HUDEP-2 (cell line): ENCODE measurements around the gene SLC25A10.

Source experiments
- DNase-seq, 76 experiments: peaks; one replicate each; lab custom pipeline; 2025; ENCODE audit not compliant: unreplicated experiment in 76 of 76; lab: John Stamatoyannopoulos, UW

The SLC25A10 gene

DNA sequence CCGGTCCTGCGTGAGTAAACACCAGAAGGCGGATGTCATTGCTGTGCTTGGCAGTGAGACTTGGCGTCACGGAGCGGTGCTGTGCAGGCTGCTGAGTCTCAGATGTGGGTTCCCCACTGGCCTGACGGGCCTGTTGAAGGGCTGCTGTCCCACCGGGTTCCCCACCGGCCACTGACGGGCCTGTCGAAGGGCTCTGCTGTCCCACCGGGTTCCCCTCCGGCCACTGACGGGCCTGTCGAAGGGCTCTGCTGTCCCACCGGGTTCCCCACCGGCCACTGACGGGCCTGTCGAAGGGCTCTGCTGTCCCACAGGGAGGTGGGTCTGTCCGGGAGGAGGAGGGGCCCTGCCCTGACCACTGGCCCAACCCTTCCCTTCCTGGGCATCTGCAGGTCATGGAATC lies 25.5 kb upstream of the SLC25A10 start:
- no peak for DNase-seq

GRCh38 chr17:81687770-81688541 lies 24.1 kb upstream of the SLC25A10 start:
- no peak for DNase-seq

DNA sequence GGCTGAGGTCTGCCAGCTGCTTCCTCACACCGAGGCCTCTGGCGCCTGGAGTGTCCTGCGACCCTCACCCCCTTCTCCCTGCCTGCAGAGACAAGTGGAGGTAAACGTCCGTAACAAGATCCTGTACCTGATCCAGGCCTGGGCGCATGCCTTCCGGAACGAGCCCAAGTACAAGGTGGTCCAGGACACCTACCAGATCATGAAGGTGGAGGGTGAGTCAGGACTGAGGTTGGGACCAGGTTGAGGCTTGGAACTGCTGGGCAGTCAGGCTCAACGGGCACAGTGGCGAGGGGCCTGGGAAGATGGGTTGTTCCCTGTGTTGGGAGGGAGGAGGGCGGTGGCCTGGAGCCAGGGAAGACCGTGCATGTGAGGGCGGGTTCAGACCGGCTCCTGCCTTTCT lies 23.5 kb upstream of the SLC25A10 start:
- no peak for DNase-seq

GRCh38 chr17:81690066-81690465 lies 22.0 kb upstream of the SLC25A10 start:
- DNase-seq, result no peak

- DNase-seq, result no peak
Measured at GRCh38 chr17:81690549-81690948, 21.5 kb upstream of the SLC25A10 start.

GRCh38 chr17:81691196-81691595 lies 20.9 kb upstream of the SLC25A10 start:
- DNase-seq, result no peak

DNA sequence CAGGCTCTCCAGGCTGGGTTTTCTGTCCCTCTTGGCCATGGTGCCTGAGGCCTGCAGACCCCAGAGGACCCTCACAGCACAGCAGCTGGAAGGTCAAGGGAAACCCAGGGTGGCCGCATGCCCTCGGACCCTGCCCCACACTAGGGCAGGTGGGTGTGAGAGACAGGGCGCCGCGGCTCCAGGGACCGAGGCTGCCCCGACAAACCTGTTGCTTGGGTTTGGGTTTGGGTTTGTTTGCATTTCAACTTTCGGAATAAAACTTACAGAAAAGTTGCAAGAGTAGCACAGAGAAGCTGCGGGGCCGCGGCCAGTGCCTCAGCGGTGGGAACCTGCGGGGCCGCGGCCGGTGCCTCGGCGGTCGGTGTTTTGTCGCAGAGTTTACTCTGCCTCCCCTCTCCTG lies 20.5 kb upstream of the SLC25A10 start:
- DNase-seq, result no peak

GRCh38 chr17:81693509-81694210 lies 18.4 kb upstream of the SLC25A10 start:
- DNase-seq, result no peak

DNA sequence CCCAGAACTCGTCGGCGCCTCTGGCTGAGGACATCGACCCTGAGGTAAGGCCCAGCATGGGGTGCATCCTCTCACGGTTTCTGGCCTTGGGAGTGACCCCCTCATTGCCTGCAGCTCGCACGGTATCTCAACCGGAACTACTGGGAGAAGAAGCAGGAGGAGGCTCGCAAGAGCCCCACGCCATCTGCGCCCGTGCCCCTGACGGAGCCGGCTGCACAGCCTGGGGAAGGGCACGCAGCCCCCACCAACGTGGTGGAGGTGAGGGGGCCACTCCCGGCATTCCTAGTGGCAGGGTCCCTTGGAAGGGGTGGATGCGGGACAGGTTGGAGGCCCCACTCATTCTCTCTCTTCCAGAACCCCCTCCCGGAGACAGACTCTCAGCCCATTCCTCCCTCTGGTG lies 17.3 kb upstream of the SLC25A10 start:
- no peak for DNase-seq

- no peak for DNase-seq
Measured at GRCh38 chr17:81695211-81695610, 16.9 kb upstream of the SLC25A10 start.

GRCh38 chr17:81695801-81696200 lies 16.3 kb upstream of the SLC25A10 start:
- no peak for DNase-seq

GRCh38 chr17:81696218-81696941 lies 15.7 kb upstream of the SLC25A10 start:
- DNase-seq, result no peak

DNA sequence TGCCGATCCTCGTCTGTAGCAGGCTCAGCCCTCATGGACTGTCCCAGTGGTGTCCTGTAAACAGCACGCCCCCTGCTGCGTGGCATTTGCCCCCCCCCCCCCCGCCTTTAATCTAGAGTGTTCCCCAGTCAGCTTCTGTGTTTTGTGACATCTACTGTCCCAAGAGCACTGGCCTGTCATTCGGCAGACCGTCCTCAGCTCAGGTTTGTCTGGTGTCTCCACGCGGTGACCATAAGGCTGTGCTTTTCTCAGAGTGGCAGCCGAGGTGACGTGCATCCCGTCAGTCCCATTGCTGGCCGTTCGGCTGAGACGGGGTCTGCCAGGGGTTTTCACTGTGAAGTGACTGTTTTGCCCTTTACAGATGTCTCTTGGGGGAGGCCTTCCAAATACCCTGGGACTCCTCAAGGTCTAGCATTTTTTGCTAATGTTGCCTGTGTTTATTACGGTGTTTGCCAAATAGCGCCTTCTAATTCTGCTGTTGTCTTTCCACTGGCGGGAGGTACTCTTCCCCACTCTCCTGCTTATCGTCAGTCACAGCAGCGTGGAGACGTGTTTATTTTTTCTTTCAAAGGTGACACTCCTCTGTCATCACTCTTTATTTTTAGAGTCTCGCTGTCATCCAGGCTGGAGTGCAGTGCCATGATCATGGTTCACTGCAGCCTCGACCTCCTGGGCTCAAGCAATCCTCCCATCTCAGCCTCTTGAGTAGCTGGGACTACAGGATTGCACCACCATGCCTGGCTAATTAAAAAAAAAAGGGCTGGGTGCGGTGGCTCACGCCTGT lies 14.6 kb upstream of the SLC25A10 start:
- no peak for DNase-seq

DNA sequence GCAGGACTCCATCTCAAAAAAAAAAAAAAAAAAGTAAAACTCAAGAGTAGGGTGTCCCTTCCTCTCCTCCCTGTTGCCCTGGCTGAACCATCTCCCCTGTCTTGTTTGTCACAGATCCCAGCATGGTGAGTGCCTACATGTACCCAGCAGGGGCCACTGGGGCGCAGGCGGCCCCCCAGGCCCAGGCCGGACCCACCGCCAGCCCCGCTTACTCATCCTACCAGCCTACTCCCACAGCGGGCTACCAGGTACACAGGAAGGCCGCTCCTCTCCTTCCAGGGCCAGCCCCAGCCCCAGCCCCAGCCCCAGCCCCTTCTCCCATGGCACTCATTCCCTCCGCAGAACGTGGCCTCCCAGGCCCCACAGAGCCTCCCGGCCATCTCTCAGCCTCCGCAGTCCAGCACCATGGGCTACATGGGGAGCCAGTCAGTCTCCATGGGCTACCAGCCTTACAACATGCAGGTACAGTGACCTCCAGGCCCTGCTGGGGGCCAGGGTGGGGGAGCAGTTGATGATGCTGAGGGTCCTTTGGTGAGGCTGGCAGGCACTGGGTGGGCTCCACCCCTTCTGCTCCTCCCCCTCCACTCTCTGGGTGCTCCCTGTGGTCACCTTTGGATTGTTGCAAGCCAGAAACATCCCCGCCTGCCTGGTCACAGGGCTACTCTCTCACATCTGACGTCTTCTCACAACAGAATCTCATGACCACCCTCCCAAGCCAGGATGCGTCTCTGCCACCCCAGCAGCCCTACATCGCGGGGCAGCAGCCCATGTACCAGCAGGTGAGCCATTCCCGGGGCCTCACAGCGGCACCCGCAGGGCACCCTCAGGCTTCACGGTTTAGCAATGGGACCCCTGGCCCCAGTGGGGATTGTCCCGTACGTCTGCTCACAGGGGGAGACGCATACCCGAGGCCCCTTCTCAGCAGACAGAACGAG lies 11.5 kb upstream of the SLC25A10 start:
- DNase-seq, result no peak

DNA sequence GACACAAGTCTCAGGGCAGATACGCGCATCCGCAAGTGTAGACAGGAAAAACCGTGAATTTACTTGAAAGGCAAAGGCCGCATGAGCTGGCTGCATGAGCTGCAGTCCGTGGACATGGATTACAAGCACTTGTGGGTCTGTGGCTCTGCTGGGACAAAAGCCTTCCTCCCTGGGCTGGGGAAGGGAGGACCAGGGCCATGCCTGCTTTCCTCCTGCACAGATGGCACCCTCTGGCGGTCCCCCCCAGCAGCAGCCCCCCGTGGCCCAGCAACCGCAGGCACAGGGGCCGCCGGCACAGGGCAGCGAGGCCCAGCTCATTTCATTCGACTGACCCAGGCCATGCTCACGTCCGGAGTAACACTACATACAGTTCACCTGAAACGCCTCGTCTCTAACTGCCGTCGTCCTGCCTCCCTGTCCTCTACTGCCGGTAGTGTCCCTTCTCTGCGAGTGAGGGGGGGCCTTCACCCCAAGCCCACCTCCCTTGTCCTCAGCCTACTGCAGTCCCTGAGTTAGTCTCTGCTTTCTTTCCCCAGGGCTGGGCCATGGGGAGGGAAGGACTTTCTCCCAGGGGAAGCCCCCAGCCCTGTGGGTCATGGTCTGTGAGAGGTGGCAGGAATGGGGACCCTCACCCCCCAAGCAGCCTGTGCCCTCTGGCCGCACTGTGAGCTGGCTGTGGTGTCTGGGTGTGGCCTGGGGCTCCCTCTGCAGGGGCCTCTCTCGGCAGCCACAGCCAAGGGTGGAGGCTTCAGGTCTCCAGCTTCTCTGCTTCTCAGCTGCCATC lies 10.6 kb upstream of the SLC25A10 start:
- DNase-seq, result peak in 47 of 76 experiments; percentile 7 to 67 (median 36)

DNA sequence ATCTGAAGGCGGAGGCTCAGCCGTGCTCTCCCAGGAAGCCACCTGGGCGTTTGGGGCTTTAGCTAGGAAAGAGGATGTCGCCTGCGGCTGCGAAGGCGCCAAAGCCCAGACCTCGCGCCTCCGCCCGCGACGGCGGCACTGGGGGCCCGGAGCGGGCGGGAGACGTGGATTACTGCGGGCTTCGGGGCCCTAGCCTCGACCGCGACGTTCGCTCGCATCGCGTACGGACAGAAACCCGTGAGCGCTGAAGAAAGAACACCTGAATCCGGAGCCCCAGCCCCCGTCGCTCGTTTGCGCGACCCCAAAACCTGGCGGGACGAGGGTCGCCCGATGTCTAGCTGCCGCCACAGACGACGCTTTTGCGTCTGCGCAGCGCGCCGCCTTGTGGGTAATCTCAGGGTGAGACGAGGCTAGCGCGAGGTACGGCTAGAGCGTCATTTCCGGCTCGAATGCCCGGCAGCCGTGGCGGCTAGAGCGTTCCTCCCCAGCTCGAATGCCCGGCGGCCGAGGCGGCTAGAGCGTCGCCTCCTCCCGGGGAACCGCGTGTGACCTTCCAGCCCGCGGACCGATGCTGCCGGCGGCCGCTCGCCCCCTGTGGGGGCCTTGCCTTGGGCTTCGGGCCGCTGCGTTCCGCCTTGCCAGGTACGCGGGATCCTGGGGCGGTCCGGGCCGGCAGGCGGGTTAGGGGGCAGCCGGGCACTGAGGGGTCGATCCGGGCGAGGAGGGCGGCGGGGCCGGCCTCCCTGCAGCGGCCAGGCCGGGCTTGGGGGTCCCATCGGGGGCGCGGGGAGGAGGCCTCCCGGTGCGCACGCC lies 8.9 kb upstream of the SLC25A10 start, which contains the start of gene MRPL12:
Gene MRPL12 (plus strand): TSS at position 434 of the 813 bp plus-strand sequence. CDS start 135 bp downstream, at position 569.
- peak in 74 of 76 experiments; percentile 35 to 93 (median 82) for DNase-seq

- peak in 3 of 76 experiments; percentile 14 to 37 (median 24) for DNase-seq
Measured at GRCh38 chr17:81703747-81704654, 8.1 kb upstream of the SLC25A10 start.
